MM.1S (cell line): ENCODE data around the gene CENPT.

Source experiments
- EZH2 ChIP-seq: fragments of 300-600 bp; sonication (generic); optimal IDR thresholded peaks from 2 replicates; pipeline ENCODE3; 2017; ENCODE audit warnings: low read depth, mild to moderate bottlenecking, antibody characterized with exemption, low read length, mixed read lengths
- TF ChIP-seq, protein P1 (sequence below): fragments of 300-600 bp; sonication (generic); IDR thresholded peaks from 2 replicates; pipeline ENCODE4 v1.5.1; 2016; ENCODE audit warnings: antibody characterized with exemption, low read length, mixed read lengths

DNA sequence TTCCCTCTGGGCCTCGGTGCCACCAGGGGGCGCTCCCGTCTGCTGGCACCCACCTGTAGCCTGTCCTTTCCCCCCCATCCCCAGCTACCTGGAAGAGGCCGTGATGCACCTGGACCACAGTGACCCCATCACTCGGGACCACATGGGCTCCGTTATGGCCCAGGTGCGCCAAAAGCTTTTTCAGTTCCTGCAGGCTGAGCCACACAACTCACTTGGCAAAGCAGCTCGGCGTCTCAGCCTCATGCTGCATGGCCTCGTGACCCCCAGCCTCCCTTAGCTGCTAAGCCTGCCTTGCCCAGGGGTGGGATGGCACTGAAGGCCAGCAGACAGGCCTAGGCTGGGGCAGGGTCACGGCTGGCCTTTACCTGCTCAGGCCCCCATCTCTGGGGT, 36.4 kb upstream of the CENPT start:
- TF ChIP-seq, protein P1, sequence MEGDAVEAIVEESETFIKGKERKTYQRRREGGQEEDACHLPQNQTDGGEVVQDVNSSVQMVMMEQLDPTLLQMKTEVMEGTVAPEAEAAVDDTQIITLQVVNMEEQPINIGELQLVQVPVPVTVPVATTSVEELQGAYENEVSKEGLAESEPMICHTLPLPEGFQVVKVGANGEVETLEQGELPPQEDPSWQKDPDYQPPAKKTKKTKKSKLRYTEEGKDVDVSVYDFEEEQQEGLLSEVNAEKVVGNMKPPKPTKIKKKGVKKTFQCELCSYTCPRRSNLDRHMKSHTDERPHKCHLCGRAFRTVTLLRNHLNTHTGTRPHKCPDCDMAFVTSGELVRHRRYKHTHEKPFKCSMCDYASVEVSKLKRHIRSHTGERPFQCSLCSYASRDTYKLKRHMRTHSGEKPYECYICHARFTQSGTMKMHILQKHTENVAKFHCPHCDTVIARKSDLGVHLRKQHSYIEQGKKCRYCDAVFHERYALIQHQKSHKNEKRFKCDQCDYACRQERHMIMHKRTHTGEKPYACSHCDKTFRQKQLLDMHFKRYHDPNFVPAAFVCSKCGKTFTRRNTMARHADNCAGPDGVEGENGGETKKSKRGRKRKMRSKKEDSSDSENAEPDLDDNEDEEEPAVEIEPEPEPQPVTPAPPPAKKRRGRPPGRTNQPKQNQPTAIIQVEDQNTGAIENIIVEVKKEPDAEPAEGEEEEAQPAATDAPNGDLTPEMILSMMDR, result peak; percentile 87
- no peak for TF ChIP-seq EZH2
